Activated T-helper 2 cell treated with anti-CD3 and anti-CD28 coated beads, Interferon-gamma antibody, Interleukin-2, Interleukin-4, amounts not matched to agents 10 μg/mL and 5 μg/mL and 100 μg/mL, durations not matched to agents 14 hours and 24 hours and 36 hours (primary cell): Measurements from ENCODE around the gene PCDHA3. TPM values are rescaled to one million over a fixed set of nuclear protein-coding genes. Genes with fewer than 3 reads are reported as not detected.
"Not testable (repeated sequence)": the region's sequence is repeated elsewhere in the genome, so short reads cannot be mapped to it uniquely, and the experiment has no call there.

Source experiments
- DNase-seq: peaks from one replicate; pipeline ENCODE4 v3.0.0; 2021; ENCODE audit warnings: low spot score
- H3K27ac Mint-ChIP-seq: one replicate; pipeline ENCODE4 v1.8.0; 2021; ENCODE audit warnings: mixed read lengths
- H3K27me3 Mint-ChIP-seq: one replicate; pipeline ENCODE4 v1.8.0; 2021; ENCODE audit warnings: low read depth, mixed read lengths
- H3K36me3 Mint-ChIP-seq: one replicate; pipeline ENCODE4 v1.8.0; 2021; ENCODE audit warnings: low read depth, mixed read lengths
- H3K4me1 Mint-ChIP-seq: one replicate; pipeline ENCODE4 v1.8.0; 2021; ENCODE audit warnings: low read depth, mixed read lengths
- H3K4me3 Mint-ChIP-seq: one replicate; pipeline ENCODE4 v1.8.0; 2021; ENCODE audit warnings: low read depth, mild to moderate bottlenecking, moderate library complexity, mixed read lengths
- H3K9me3 Mint-ChIP-seq: one replicate; pipeline ENCODE4 v1.8.0; 2021; ENCODE audit warnings: mixed read lengths
- intact Hi-C: fragments of 100-400 bp; cut with micrococcal nuclease; formaldehyde crosslinking; loops from one replicate; pipeline ENCODE4 v1.15.1; 2023
- total RNA-seq: library from RNA; stranded (reverse); gene quantifications from 2 replicates; pipeline ENCODE4 v1.2.3, GENCODE V29; 2022

PCDHA3 gene
- total RNA-seq, 1 donor from 2014 or later = not detected

GRCh38 chr5:140849831-140850634 lies 49.2 kb downstream of the PCDHA3 start:
- DNase-seq, H3K27me3 Mint-ChIP-seq, H3K4me1 Mint-ChIP-seq, H3K36me3 Mint-ChIP-seq, H3K27ac Mint-ChIP-seq, H3K4me3 Mint-ChIP-seq: not testable (repeated sequence)
- intact Hi-C loops = loop anchor here (10.0 kb wide), 1 partner anchor 55 kb away; the partner anchor contains the start of gene PCDHA2
- peaks cover 29% of the 10 kb centered on the region for H3K9me3 Mint-ChIP-seq

Other genes with a start within 250 kb of the PCDHA3 start
- gene SRA1, start 243.6 kb upstream of the PCDHA3 start, total RNA-seq = 45.9 and 48.2 TPM in 2 replicates
- 15.1 and 17.9 TPM in 2 replicates for gene APBB3, start 236.5 kb upstream of the PCDHA3 start, total RNA-seq
- gene SLC35A4, start 236.2 kb upstream of the PCDHA3 start, total RNA-seq = 91.9 and 97.3 TPM in 2 replicates
- gene CD14, start 167.9 kb upstream of the PCDHA3 start, total RNA-seq = 0.39 TPM in 2 replicates
- 40.2 and 40.7 TPM in 2 replicates for gene TMCO6, start 161.6 kb upstream of the PCDHA3 start, total RNA-seq
- gene NDUFA2, start 153.4 kb upstream of the PCDHA3 start, total RNA-seq = 63.0 and 65.6 TPM in 2 replicates
- 111 and 119 TPM in 2 replicates for gene IK, start 153.2 kb upstream of the PCDHA3 start, total RNA-seq
- gene WDR55, start 136.2 kb upstream of the PCDHA3 start, total RNA-seq = 39.1 and 40.0 TPM in 2 replicates
- 3.2 and 3.5 TPM in 2 replicates for gene DND1, start 127.5 kb upstream of the PCDHA3 start, total RNA-seq
- gene HARS1, start 109.7 kb upstream of the PCDHA3 start, total RNA-seq = 107 and 110 TPM in 2 replicates
- gene HARS2, start 109.6 kb upstream of the PCDHA3 start, total RNA-seq = 28.0 and 30.1 TPM in 2 replicates
- 53.4 and 53.9 TPM in 2 replicates for gene ZMAT2, start 100.6 kb upstream of the PCDHA3 start, total RNA-seq
- 0.07 TPM in 1 of 2 replicates, not detected in the other for gene PCDHA1, start 14.9 kb upstream of the PCDHA3 start, total RNA-seq
- not detected in 2 replicates for gene PCDHA2, start 6.2 kb upstream of the PCDHA3 start, total RNA-seq
- not detected in 2 replicates for gene PCDHA4, start 6.0 kb downstream of the PCDHA3 start, total RNA-seq
- gene PCDHA5, start 20.6 kb downstream of the PCDHA3 start, total RNA-seq = not detected in 2 replicates
- not detected in 2 replicates for gene PCDHA6, start 26.9 kb downstream of the PCDHA3 start, total RNA-seq
- gene PCDHA7, start 33.2 kb downstream of the PCDHA3 start, total RNA-seq = not detected in 2 replicates
- not detected in 2 replicates for gene PCDHA8, start 40.1 kb downstream of the PCDHA3 start, total RNA-seq
- not detected in 2 replicates for gene PCDHA9, start 47.3 kb downstream of the PCDHA3 start, total RNA-seq
- not detected in 2 replicates for gene PCDHA10, start 54.8 kb downstream of the PCDHA3 start, total RNA-seq
- gene PCDHA11, start 67.9 kb downstream of the PCDHA3 start, total RNA-seq = not detected in 2 replicates
- not detected in 2 replicates for gene PCDHA12, start 74.3 kb downstream of the PCDHA3 start, total RNA-seq
- gene PCDHA13, start 81.1 kb downstream of the PCDHA3 start, total RNA-seq = not detected in 2 replicates
- gene PCDHAC1, start 125.2 kb downstream of the PCDHA3 start, total RNA-seq = not detected in 2 replicates
- gene PCDHAC2, start 165.4 kb downstream of the PCDHA3 start, total RNA-seq = not detected in 2 replicates